ENCODE measurements around the gene ZNF578.
"Not testable (repeated sequence)": the region's sequence is repeated elsewhere in the genome, so short reads cannot be mapped to it uniquely, and the experiment has no call there.

The ZNF578 gene

DNA sequence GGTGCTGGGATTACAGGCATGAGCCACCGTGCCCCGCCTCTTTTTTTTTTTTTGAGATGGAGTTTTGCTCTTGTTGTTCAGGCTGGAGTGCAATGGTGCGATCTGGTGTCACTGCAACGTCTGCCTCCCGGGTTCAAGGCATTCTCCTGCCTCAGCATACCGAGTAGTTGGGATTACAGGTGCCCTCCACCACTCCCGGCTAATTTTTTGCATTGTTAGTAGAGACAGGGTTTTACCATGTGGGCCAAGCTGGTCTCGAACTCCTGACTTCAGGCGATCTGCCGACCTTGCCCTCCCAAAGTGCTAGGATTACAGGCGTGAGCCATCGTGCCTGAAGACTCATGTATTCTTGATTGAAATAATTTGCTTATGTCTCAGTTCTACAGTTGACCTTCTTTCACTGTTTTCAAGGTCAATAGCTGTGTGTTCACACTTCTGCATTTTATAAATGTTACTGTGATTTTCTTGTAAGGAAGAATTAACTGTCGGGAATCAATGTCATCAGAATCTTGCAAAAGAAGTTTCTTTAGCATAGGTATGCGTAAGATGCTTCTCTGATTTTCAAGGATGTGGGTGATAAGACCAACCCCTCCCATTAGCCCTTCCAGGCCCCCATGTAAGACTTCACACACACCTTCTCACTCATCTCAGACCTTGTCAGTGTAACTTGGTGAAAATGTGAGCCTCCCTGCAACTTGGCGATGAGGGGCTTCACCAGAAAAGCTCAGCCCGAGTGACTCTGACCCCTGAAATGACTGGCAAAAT, 104.1 kb downstream of the ZNF578 start:
- no peak for TF ChIP-seq CTCF (conservative IDR thresholded peaks at IDR 0.05; ENCODE audit: low read depth, low read length)
- DNase-seq (ENCODE audit: low read depth): no peak
- H3K4me3 ChIP-seq (ENCODE audit: low read depth, low read length): no peak overlapping the region

DNA sequence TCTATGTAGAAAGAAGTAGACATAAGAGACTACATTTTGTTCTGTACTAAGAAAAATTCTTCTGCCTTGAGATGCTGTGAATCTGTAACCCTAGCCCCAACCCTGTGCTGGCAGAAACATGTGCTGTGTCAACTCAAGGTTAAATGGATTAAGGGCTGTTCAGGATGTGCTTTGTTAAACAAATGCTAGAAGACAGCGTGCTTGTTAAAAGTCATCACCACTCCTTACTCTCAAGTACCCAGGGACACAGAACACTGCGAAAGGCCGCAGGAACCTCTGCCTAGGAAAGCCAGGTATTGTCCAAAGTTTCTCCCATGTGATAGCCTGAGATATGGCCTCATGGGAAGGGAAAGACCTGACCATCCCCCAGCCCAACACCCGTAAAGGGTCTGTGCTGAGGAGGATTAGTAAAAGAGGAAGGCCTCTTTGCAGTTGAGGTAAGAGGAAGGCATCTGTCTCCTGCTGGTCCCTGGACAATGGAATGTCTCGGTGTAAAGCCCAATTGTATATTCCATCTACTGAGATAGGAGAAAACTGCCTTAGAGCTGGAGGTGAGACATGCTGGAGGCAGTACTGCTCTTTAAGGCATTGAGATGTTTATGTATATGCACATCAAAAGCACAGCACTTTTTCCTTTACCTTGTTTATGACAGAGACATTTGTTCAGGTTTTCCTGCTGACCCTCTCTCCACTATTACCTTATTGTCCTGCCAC, 105.5 kb downstream of the ZNF578 start:
- not testable (repeated sequence) for DNase-seq (ENCODE audit: low read depth); H3K4me3 ChIP-seq (ENCODE audit: low read depth, low read length)

DNA sequence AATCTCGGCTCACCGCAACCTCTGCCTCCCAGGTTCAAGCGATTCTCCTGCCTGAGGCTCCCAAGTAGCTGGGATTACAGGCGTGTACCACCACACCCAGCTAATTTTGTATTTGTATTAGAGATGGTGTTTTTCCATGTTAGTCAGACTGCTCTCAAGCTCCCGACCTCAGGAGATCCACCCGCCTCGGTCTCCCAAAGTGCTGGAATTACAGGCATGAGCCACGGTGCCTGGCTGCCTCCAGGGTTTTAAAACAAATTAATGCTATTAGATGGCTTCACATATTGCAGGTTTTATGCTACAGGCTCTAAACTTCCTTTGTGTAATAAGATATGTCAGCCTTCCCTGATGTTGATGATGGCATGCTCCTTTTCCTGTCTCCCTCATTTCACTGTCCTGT, 108.3 kb downstream of the ZNF578 start:
- not testable (repeated sequence) for H3K4me3 ChIP-seq (ENCODE audit: low read depth, low read length)

More for the DNA sequence above, 108.3 kb downstream of the ZNF578 start:
- DNase-seq (ENCODE audit: low read depth): not testable (repeated sequence)

Data from choroid plexus epithelial cell (primary cell).